Measurements from ENCODE around the gene GJC2. TPM values are rescaled to one million over a fixed set of nuclear protein-coding genes. Genes with fewer than 3 reads are reported as not detected.

Gene GJC2
- total RNA-seq, 5 donors from 2014 or later (not counting 1 experiment from before 2014, with no cell fraction given), result 1.1 to 3.1 (median 1.6) TPM

GRCh38 chr1:228156941-228157728 lies 7.4 kb downstream of the GJC2 start:
- DNase-seq (peak in 14 of 35 experiments; percentile 21 to 56 (median 38)), ATAC-seq (replicated peaks in 1 of 4) (peak; percentile 33 to 57 (median 54))
- H3K27me3 Mint-ChIP-seq, result no peaks in the 10 kb centered on the region
- H3K4me1 Mint-ChIP-seq, result peaks cover 18 to 28% (median 19%) of the 10 kb centered on the region in 3 donors
- H3K36me3 Mint-ChIP-seq, result no peaks in the 10 kb centered on the region
- peak overlapping the region in 2 of 3 donors; percentile 36 to 64 for H3K4me3 Mint-ChIP-seq
- ChIA-PET POLR2A (no interaction called here), CTCF (interaction anchor here in 1 of 2 donors (0.6 kb wide), 1 partner anchor 46 kb away, joined by 3 read pairs; no protein-coding TSS in a partner anchor)
- peak overlapping the region in 1 of 2 donors; percentile 52 for H3K27ac Mint-ChIP-seq
- Histone ChIP-seq H3K36me3 (ENCODE audit: control insufficient read depth in 2 of 2, extremely low read depth in 1 of 2, insufficient read depth in 1 of 2, low read length in 1 of 2) (no peaks in the 10 kb centered on the region), H3K4me3 (ENCODE audit: control insufficient read depth in 1 of 2, extremely low read depth in 1 of 2, low read length in 1 of 2) (peak overlapping the region in 1 of 2 donors; percentile 42), H3K27ac (ENCODE audit: low read length) (no peak overlapping the region), H3K4me1 (ENCODE audit: control insufficient read depth in 1 of 2, extremely low read depth in 1 of 2, insufficient read depth in 2 of 2, low read length in 2 of 2) (peaks cover 15 to 43% of the 10 kb centered on the region in 2 experiments), H3K27me3 (replicated peaks in 1 of 2; ENCODE audit: control insufficient read depth in 2 of 2, extremely low read depth in 1 of 2, insufficient read depth in 2 of 2, low read length in 1 of 2) (peaks cover 0 to 14% of the 10 kb centered on the region in 2 experiments), H3K9me3 (no peaks in the 10 kb centered on the region)
- WGBS (ENCODE audit: insufficient coverage), result 44% methylated on average over 24 of the region's 24 CpGs
- H3K9me3 Mint-ChIP-seq, result no peaks in the 10 kb centered on the region

GRCh38 chr1:228157729-228158126 lies 8.0 kb downstream of the GJC2 start:
- peak overlapping the region in 1 of 3 donors; percentile 64 for H3K4me3 Mint-ChIP-seq
- Histone ChIP-seq H3K4me1 (ENCODE audit: control insufficient read depth in 1 of 2, extremely low read depth in 1 of 2, insufficient read depth in 2 of 2, low read length in 2 of 2) (peaks cover 17 to 49% of the 10 kb centered on the region in 2 experiments), H3K4me3 (ENCODE audit: control insufficient read depth in 1 of 2, extremely low read depth in 1 of 2, low read length in 1 of 2) (no peak overlapping the region), H3K9me3 (no peaks in the 10 kb centered on the region), H3K36me3 (ENCODE audit: control insufficient read depth in 2 of 2, extremely low read depth in 1 of 2, insufficient read depth in 1 of 2, low read length in 1 of 2) (no peaks in the 10 kb centered on the region), H3K27ac (ENCODE audit: low read length) (no peak overlapping the region), H3K27me3 (replicated peaks in 1 of 2; ENCODE audit: control insufficient read depth in 2 of 2, extremely low read depth in 1 of 2, insufficient read depth in 2 of 2, low read length in 1 of 2) (peaks cover 0 to 14% of the 10 kb centered on the region in 2 experiments)
- peaks cover 22 to 32% (median 24%) of the 10 kb centered on the region in 3 donors for H3K4me1 Mint-ChIP-seq
- H3K36me3 Mint-ChIP-seq, result no peaks in the 10 kb centered on the region
- CTCF ChIA-PET, result no interaction called here
- no peaks in the 10 kb centered on the region for H3K27me3 Mint-ChIP-seq
- POLR2A ChIA-PET, result no interaction called here
- no peaks in the 10 kb centered on the region for H3K9me3 Mint-ChIP-seq
- ATAC-seq (replicated peaks in 1 of 4) (no peak), DNase-seq (no peak)
- 80% methylated on average over 28 of the region's 43 CpGs for WGBS (ENCODE audit: insufficient coverage)
- no peak overlapping the region for H3K27ac Mint-ChIP-seq

- Mint-ChIP-seq H3K4me1 (peaks cover 24 to 34% (median 24%) of the 10 kb centered on the region in 3 donors), H3K27ac (no peak overlapping the region), H3K36me3 (no peaks in the 10 kb centered on the region), H3K9me3 (no peaks in the 10 kb centered on the region), H3K4me3 (no peak overlapping the region), H3K27me3 (no peaks in the 10 kb centered on the region)
- ChIA-PET POLR2A (no interaction called here), CTCF (no interaction called here)
- 94% methylated on average over 90 of the region's 98 CpGs for WGBS (ENCODE audit: insufficient coverage)
- no peak for ATAC-seq (replicated peaks in 1 of 4)
- peaks cover 0 to 14% of the 10 kb centered on the region in 2 experiments for H3K27me3 ChIP-seq (replicated peaks in 1 of 2; ENCODE audit: control insufficient read depth in 2 of 2, extremely low read depth in 1 of 2, insufficient read depth in 2 of 2, low read length in 1 of 2)
- no peak overlapping the region for H3K4me3 ChIP-seq (ENCODE audit: control insufficient read depth in 1 of 2, extremely low read depth in 1 of 2, low read length in 1 of 2)
- H3K4me1 ChIP-seq (ENCODE audit: control insufficient read depth in 1 of 2, extremely low read depth in 1 of 2, insufficient read depth in 2 of 2, low read length in 2 of 2), result peaks cover 17 to 55% of the 10 kb centered on the region in 2 experiments
- DNase-seq, result no peak
- no peaks in the 10 kb centered on the region for H3K9me3 ChIP-seq
- H3K27ac ChIP-seq (ENCODE audit: low read length), result no peak overlapping the region
- no peaks in the 10 kb centered on the region for H3K36me3 ChIP-seq (ENCODE audit: control insufficient read depth in 2 of 2, extremely low read depth in 1 of 2, insufficient read depth in 1 of 2, low read length in 1 of 2)
Measured at GRCh38 chr1:228158151-228159007, 8.6 kb downstream of the GJC2 start.

GRCh38 chr1:228159008-228159665 lies 9.4 kb downstream of the GJC2 start:
- ChIA-PET CTCF (no interaction called here), POLR2A (interaction anchor here in 1 of 2 donors (0.5 kb wide), 1 partner anchor 300 kb away, joined by 4 read pairs; no protein-coding TSS in a partner anchor)
- ATAC-seq (replicated peaks in 1 of 4) (no peak), DNase-seq (no peak)
- H3K36me3 Mint-ChIP-seq, result no peaks in the 10 kb centered on the region
- no peak overlapping the region for H3K4me3 Mint-ChIP-seq
- WGBS (ENCODE audit: insufficient coverage), result 91% methylated on average over 4 of the region's 14 CpGs
- no peaks in the 10 kb centered on the region for H3K9me3 ChIP-seq
- peaks cover 0 to 14% of the 10 kb centered on the region in 2 experiments for H3K27me3 ChIP-seq (replicated peaks in 1 of 2; ENCODE audit: control insufficient read depth in 2 of 2, extremely low read depth in 1 of 2, insufficient read depth in 2 of 2, low read length in 1 of 2)
- peaks cover 17 to 57% of the 10 kb centered on the region in 2 experiments for H3K4me1 ChIP-seq (ENCODE audit: control insufficient read depth in 1 of 2, extremely low read depth in 1 of 2, insufficient read depth in 2 of 2, low read length in 2 of 2)
- no peaks in the 10 kb centered on the region for H3K27me3 Mint-ChIP-seq
- no peak overlapping the region for H3K27ac ChIP-seq (ENCODE audit: low read length)
- H3K9me3 Mint-ChIP-seq, result no peaks in the 10 kb centered on the region
- no peaks in the 10 kb centered on the region for H3K36me3 ChIP-seq (ENCODE audit: control insufficient read depth in 2 of 2, extremely low read depth in 1 of 2, insufficient read depth in 1 of 2, low read length in 1 of 2)
- H3K4me3 ChIP-seq (ENCODE audit: control insufficient read depth in 1 of 2, extremely low read depth in 1 of 2, low read length in 1 of 2), result no peak overlapping the region
- H3K27ac Mint-ChIP-seq, result no peak overlapping the region
- peaks cover 27 to 38% (median 29%) of the 10 kb centered on the region in 3 donors for H3K4me1 Mint-ChIP-seq

- Histone ChIP-seq H3K4me1 (ENCODE audit: control insufficient read depth in 1 of 2, extremely low read depth in 1 of 2, insufficient read depth in 2 of 2, low read length in 2 of 2) (peaks cover 17 to 58% of the 10 kb centered on the region in 2 experiments), H3K4me3 (ENCODE audit: control insufficient read depth in 1 of 2, extremely low read depth in 1 of 2, low read length in 1 of 2) (no peak overlapping the region), H3K36me3 (ENCODE audit: control insufficient read depth in 2 of 2, extremely low read depth in 1 of 2, insufficient read depth in 1 of 2, low read length in 1 of 2) (no peaks in the 10 kb centered on the region), H3K9me3 (no peaks in the 10 kb centered on the region), H3K27ac (ENCODE audit: low read length) (no peak overlapping the region), H3K27me3 (replicated peaks in 1 of 2; ENCODE audit: control insufficient read depth in 2 of 2, extremely low read depth in 1 of 2, insufficient read depth in 2 of 2, low read length in 1 of 2) (peaks cover 0 to 12% of the 10 kb centered on the region in 2 experiments)
- ATAC-seq (replicated peaks in 1 of 4) (no peak), DNase-seq (no peak)
- no peaks in the 10 kb centered on the region for H3K27me3 Mint-ChIP-seq
- H3K4me1 Mint-ChIP-seq, result peaks cover 26 to 38% (median 36%) of the 10 kb centered on the region in 3 donors
- ChIA-PET CTCF (no interaction called here), POLR2A (interaction anchor here in 1 of 2 donors (0.6 kb wide), 1 partner anchor 165 kb away, joined by 3 read pairs; no protein-coding TSS in a partner anchor)
- no peaks in the 10 kb centered on the region for H3K9me3 Mint-ChIP-seq
- H3K36me3 Mint-ChIP-seq, result no peaks in the 10 kb centered on the region
- H3K27ac Mint-ChIP-seq, result no peak overlapping the region
- no peak overlapping the region for H3K4me3 Mint-ChIP-seq
- WGBS (ENCODE audit: insufficient coverage), result 84% methylated on average over 12 of the region's 15 CpGs
Measured at GRCh38 chr1:228160201-228160761, 10.6 kb downstream of the GJC2 start.

Measured in T-cell (primary cell).